22Rv1 (cell line): ENCODE data around the gene PSD2.

ENCODE experiments used
- ZFX ChIP-seq: fragments of 450-650 bp; IDR thresholded peaks from 2 replicates; pipeline ENCODE4 v1.6.1; 2017; ENCODE audit warnings: antibody characterized with exemption, borderline replicate concordance
- TF ChIP-seq, protein P1 (sequence below): fragments of 450-650 bp; IDR thresholded peaks from 2 replicates; pipeline ENCODE4 v1.5.1; 2017; ENCODE audit warnings: mild to moderate bottlenecking

DNA sequence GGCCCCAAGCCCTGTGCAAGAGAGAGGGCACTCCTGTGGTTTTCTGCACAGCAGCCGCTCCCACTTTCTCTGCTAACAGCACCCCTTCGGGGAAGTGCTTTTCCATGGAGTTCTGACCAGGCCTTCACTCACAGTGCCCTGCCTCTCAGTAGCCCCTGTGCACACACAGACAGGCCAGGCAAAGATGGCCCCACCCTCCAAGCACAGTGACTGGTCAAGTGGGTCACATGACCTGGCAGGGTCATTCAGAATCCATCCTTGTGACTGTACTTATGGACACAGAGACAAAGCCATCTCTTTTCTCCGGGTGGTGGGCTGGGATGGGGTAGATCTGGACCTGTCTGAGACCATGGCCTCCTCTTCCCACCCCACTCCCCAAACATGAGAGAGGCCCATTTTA is 82.5 kb downstream of the PSD2 start:
- TF ChIP-seq, protein P1, sequence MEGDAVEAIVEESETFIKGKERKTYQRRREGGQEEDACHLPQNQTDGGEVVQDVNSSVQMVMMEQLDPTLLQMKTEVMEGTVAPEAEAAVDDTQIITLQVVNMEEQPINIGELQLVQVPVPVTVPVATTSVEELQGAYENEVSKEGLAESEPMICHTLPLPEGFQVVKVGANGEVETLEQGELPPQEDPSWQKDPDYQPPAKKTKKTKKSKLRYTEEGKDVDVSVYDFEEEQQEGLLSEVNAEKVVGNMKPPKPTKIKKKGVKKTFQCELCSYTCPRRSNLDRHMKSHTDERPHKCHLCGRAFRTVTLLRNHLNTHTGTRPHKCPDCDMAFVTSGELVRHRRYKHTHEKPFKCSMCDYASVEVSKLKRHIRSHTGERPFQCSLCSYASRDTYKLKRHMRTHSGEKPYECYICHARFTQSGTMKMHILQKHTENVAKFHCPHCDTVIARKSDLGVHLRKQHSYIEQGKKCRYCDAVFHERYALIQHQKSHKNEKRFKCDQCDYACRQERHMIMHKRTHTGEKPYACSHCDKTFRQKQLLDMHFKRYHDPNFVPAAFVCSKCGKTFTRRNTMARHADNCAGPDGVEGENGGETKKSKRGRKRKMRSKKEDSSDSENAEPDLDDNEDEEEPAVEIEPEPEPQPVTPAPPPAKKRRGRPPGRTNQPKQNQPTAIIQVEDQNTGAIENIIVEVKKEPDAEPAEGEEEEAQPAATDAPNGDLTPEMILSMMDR, result no peak
- TF ChIP-seq ZFX, result no peak
